GM12878 (cell line): ENCODE results near the gene MAVS. TPM values are rescaled to one million over a fixed set of nuclear protein-coding genes. Genes with fewer than 3 reads are reported as not detected.

ENCODE experiments used
- EZH2 ChIP-seq: IDR thresholded peaks from 2 replicates; pipeline ENCODE4 v1.6.1; 2012; ENCODE audit warnings: low read depth, mild to moderate bottlenecking, control low read depth, inconsistent platforms, low read length, borderline replicate concordance; ENCODE audit not compliant: control insufficient read depth
- HDGF ChIP-seq: fragments of 450-650 bp; IDR thresholded peaks from 2 replicates; pipeline ENCODE4 v1.6.1; 2016; ENCODE audit warnings: antibody characterized with exemption
- MYB ChIP-seq: fragments of 150-350 bp; IDR thresholded peaks from 2 replicates; pipeline ENCODE4 v1.6.1; 2014; ENCODE audit warnings: mild to moderate bottlenecking, low read depth, low read length, borderline replicate concordance
- POU2F2 ChIP-seq: IDR thresholded peaks from 3 replicates; pipeline ENCODE4 v1.6.1; 2011; ENCODE audit warnings: low read depth, mild to moderate bottlenecking, low read length, borderline replicate concordance
- SREBF2 ChIP-seq: IDR thresholded peaks from 2 replicates; pipeline ENCODE4 v1.6.1; 2012; ENCODE audit warnings: mild to moderate bottlenecking, low read length
- polyA plus RNA-seq, 11 experiments: library from polyadenylated mRNA; depleted of rRNA in 4 of 11; unstranded in 6 of 11; stranded (reverse) in 5 of 11; fragments of >200 nt; fragmentation: Nextera tagmentation in 4 of 11; fragmentation: Illumina TruSeq in 1 of 11; extraction: Ambion mirVana in 4 of 11; extraction: Trizol in 1 of 11; gene quantifications; 1 replicate in 1 of 11; 2 replicates in 10 of 11; pipeline versions ENCODE4 v1.2.1 to v1.2.3, GENCODE V29; 2011 to 2016; ENCODE audit warnings: inconsistent platforms in 2 of 11, missing spikeins in 2 of 11, low read depth in 1 of 11
- total RNA-seq, 4 experiments: library from RNA; depleted of rRNA in 3 of 4; stranded (reverse); fragments of >200 nt in 3 of 4; fragmentation: Illumina TruSeq in 1 of 4; extraction: Trizol in 1 of 4; gene quantifications; 2 replicates each; pipeline versions ENCODE4 v1.2.1 to v1.2.3, GENCODE V29; 2013 to 2021
- TF ChIP-seq, protein P1 (sequence below): fragments of 450-650 bp; IDR thresholded peaks from 2 replicates; pipeline ENCODE4 v1.6.1; 2017; ENCODE audit warnings: mild to moderate bottlenecking, moderate library complexity
- TF ChIP-seq, protein P2 (sequence below): fragments of 450-650 bp; IDR thresholded peaks from 2 replicates; pipeline ENCODE4 v1.6.1; 2017; ENCODE audit warnings: mild to moderate bottlenecking

MAVS gene
- total and polyA plus RNA-seq, 10 of the 15 experiments (the other 5 are each of a cell fraction or from before 2014, with no cell fraction given) = 1.6 to 25.2 (median 12.6) TPM

DNA sequence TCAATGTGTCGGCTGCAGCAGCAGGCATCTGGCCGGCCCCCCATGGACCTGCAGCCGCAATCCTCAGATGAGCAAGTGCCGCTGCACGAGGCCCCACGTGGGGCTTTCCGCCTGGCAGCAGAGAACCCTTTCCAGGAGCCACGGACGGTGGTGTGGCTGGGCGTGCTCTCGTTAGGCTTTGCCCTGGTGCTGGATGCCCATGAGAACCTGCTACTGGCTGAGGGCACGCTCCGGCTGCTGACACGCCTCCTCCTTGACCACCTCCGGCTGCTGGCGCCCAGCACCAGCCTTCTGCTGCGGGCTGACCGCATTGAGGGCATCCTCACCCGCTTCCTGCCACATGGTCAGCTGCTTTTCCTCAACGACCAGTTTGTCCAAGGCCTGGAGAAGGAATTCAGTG is 22.8 kb upstream of the MAVS start (continued):
- TF ChIP-seq, protein P1, sequence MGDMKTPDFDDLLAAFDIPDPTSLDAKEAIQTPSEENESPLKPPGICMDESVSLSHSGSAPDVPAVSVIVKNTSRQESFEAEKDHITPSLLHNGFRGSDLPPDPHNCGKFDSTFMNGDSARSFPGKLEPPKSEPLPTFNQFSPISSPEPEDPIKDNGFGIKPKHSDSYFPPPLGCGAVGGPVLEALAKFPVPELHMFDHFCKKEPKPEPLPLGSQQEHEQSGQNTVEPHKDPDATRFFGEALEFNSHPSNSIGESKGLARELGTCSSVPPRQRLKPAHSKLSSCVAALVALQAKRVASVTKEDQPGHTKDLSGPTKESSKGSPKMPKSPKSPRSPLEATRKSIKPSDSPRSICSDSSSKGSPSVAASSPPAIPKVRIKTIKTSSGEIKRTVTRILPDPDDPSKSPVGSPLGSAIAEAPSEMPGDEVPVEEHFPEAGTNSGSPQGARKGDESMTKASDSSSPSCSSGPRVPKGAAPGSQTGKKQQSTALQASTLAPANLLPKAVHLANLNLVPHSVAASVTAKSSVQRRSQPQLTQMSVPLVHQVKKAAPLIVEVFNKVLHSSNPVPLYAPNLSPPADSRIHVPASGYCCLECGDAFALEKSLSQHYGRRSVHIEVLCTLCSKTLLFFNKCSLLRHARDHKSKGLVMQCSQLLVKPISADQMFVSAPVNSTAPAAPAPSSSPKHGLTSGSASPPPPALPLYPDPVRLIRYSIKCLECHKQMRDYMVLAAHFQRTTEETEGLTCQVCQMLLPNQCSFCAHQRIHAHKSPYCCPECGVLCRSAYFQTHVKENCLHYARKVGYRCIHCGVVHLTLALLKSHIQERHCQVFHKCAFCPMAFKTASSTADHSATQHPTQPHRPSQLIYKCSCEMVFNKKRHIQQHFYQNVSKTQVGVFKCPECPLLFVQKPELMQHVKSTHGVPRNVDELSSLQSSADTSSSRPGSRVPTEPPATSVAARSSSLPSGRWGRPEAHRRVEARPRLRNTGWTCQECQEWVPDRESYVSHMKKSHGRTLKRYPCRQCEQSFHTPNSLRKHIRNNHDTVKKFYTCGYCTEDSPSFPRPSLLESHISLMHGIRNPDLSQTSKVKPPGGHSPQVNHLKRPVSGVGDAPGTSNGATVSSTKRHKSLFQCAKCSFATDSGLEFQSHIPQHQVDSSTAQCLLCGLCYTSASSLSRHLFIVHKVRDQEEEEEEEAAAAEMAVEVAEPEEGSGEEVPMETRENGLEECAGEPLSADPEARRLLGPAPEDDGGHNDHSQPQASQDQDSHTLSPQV = no peak
- no peak for TF ChIP-seq POU2F2
- no peak for TF ChIP-seq SREBF2
- TF ChIP-seq HDGF = no peak
- no peak for TF ChIP-seq EZH2
- TF ChIP-seq MYB = no peak
- TF ChIP-seq, protein P2, sequence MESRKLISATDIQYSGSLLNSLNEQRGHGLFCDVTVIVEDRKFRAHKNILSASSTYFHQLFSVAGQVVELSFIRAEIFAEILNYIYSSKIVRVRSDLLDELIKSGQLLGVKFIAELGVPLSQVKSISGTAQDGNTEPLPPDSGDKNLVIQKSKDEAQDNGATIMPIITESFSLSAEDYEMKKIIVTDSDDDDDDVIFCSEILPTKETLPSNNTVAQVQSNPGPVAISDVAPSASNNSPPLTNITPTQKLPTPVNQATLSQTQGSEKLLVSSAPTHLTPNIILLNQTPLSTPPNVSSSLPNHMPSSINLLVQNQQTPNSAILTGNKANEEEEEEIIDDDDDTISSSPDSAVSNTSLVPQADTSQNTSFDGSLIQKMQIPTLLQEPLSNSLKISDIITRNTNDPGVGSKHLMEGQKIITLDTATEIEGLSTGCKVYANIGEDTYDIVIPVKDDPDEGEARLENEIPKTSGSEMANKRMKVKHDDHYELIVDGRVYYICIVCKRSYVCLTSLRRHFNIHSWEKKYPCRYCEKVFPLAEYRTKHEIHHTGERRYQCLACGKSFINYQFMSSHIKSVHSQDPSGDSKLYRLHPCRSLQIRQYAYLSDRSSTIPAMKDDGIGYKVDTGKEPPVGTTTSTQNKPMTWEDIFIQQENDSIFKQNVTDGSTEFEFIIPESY = no peak
- TF ChIP-seq, all 136 proteins: peak for 0
